ENCODE measurements around the gene RNF215.

DNA sequence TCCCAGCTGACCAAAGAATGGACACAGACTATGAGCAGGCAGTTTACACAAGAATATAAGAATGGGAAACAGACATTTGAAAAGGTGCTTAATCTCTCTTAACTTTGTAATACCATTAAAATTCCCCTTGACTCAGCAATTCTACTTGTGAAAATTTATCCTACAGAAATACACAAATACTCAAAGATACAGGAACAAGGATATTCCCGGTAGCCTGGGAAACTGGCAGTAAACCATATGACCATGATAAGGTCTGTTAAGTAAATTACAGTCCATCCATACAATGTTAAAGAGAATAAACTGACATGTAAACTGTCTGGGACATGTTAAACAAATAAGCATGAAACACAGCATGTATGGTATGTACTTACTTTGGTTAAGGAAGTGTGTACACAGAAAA lies 29.6 kb upstream of the RNF215 start:
- TF ChIP-seq, protein P1, sequence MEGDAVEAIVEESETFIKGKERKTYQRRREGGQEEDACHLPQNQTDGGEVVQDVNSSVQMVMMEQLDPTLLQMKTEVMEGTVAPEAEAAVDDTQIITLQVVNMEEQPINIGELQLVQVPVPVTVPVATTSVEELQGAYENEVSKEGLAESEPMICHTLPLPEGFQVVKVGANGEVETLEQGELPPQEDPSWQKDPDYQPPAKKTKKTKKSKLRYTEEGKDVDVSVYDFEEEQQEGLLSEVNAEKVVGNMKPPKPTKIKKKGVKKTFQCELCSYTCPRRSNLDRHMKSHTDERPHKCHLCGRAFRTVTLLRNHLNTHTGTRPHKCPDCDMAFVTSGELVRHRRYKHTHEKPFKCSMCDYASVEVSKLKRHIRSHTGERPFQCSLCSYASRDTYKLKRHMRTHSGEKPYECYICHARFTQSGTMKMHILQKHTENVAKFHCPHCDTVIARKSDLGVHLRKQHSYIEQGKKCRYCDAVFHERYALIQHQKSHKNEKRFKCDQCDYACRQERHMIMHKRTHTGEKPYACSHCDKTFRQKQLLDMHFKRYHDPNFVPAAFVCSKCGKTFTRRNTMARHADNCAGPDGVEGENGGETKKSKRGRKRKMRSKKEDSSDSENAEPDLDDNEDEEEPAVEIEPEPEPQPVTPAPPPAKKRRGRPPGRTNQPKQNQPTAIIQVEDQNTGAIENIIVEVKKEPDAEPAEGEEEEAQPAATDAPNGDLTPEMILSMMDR (IDR thresholded peaks at IDR 0.05; ENCODE audit: extremely low read depth in 1 of 2, insufficient read depth in 1 of 2, low read depth in 1 of 2, low read length in 2 of 2) = no peak
- TF ChIP-seq POLR2A (IDR thresholded peaks at IDR 0.05; ENCODE audit: low read depth, low read length) (no peak), EZH2 (IDR thresholded peaks at IDR 0.05; ENCODE audit: borderline replicate concordance, low read depth, low read length, severe bottlenecking) (no peak), POLR2AphosphoS5 (IDR thresholded peaks at IDR 0.05; ENCODE audit: insufficient read depth, low read depth, low read length) (no peak), GATA2 (IDR thresholded peaks at IDR 0.05; ENCODE audit: insufficient read depth, insufficient read length, low read depth, low read length) (no peak), JUN (IDR thresholded peaks at IDR 0.05; ENCODE audit: borderline replicate concordance, insufficient read depth, insufficient read length, low read depth) (no peak), MYC (IDR thresholded peaks at IDR 0.05; ENCODE audit: low read depth, low read length) (no peak)
- TF ChIP-seq, protein P2, sequence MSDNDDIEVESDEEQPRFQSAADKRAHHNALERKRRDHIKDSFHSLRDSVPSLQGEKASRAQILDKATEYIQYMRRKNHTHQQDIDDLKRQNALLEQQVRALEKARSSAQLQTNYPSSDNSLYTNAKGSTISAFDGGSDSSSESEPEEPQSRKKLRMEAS (IDR thresholded peaks at IDR 0.05; ENCODE audit: insufficient read depth, insufficient read length) = no peak
